ENCODE measurements around the gene CLDN20. TPM values are rescaled to one million over a fixed set of nuclear protein-coding genes. Genes with fewer than 3 reads are reported as not detected.

CLDN20 gene
- total and polyA plus RNA-seq, 2 of the 8 experiments (the other 6 are each of a cell fraction or from before 2014, with no cell fraction given) = not detected

DNA sequence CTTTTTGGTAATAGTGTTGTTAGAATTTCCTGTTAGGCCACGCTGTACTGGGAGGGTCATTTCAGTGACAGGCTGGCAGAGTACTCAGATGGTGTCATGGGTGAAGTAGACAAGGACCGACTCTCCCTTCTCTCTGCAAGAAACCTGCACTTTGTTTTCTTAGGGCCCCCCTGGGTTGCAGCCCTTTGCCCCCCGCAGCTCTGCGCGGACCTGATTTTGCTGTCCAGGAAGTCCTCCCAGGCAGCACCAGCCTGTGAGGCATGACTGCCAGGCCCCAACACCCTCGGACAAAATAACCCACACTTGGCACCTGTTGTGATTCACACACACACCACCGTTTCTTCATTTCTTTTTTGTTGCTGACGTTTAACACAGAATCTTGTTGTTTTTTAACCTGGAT, 21.8 kb upstream of the CLDN20 start (continued):
- TF ChIP-seq HDAC2 (IDR thresholded peaks at IDR 0.05; ENCODE audit: borderline replicate concordance in 1 of 2, low read depth in 2 of 2, low read length in 2 of 2) = no peak
- TF ChIP-seq KDM5A (IDR thresholded peaks at IDR 0.05; ENCODE audit: low read length) = no peak
- TF ChIP-seq POLR2AphosphoS5 (IDR thresholded peaks at IDR 0.05; ENCODE audit: low read depth, low read length) = no peak
- no peak for TF ChIP-seq SUZ12 (IDR thresholded peaks at IDR 0.05; ENCODE audit: low read length)
- TF ChIP-seq NANOG (IDR thresholded peaks at IDR 0.05; ENCODE audit: insufficient read depth, low read depth, low read length, poor library complexity, severe bottlenecking) = no peak

Data from H1 (cell line).